GM18868 (cell line): ENCODE measurements around the gene TNFAIP3.

Experiments
- ATAC-seq: cut with Tn5 transposase; IDR thresholded peaks from one replicate; pipeline ENCODE4 v1.9.1; 2021; ENCODE audit warnings: mild to moderate bottlenecking, moderate library complexity; ENCODE audit not compliant: unreplicated experiment

TNFAIP3 gene

DNA sequence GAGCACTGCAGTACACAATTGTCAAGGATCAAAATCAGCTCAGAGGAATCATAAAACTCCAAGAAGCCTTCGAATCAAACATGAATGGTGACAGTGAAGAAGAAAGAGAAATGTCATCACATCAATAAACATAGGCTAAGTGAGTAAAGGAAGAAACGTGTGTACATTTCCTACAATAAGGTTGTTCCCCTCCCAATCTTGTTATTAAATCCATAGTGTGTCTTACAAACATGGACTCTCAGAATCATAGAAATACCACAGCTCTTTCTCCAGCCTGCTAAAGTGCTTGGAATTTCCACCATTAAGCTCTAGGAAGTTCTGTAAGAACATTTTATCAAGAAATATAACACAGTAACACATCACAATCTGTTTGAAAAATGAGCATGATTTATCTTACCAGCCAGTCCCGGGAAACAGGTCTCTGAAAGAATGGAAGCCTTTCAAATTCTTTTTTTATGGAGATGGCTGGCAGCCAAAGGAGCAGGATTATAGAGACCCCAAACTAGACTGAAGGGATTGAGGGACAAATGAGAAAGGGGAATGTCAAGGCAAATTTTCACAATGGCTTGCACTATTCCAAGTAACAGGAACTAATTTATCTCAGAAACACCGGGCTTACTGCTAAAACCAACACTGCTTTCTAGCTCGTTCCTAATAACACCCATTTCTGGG is 4.5 kb upstream of the TNFAIP3 start:
- no peak for ATAC-seq

DNA sequence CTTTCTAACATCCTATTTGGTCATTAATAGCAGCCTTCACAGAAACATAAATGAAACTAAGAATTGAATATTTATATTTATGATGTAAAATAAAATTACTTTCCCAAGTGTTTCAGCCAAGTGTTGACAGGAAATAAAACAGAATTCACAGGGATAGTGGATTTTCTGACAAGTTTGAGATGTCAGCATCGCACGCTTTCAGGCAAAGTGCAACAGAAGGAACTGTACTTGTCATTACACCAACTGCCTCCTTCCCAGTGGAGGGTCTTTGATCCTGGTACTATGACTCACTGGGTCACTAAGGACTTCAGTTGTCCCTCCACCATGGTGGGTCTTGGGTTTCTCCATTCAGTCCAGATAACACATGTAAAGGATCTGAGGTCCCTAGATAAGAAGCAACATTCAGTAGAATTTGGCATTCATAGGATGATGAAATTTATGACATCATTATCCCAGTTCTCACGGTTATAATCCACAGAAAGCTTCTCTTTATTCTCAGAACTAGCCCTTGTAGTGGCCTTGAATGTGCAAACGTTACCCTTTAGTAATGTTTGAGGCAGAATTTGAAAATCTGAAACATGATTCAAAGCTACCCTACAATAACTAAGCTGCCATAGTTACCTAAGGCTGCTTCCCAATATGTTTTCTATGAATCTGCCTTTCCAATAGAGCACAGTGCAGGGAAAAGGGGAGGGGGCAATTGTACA is 3.8 kb upstream of the TNFAIP3 start:
- ATAC-seq = no peak

DNA sequence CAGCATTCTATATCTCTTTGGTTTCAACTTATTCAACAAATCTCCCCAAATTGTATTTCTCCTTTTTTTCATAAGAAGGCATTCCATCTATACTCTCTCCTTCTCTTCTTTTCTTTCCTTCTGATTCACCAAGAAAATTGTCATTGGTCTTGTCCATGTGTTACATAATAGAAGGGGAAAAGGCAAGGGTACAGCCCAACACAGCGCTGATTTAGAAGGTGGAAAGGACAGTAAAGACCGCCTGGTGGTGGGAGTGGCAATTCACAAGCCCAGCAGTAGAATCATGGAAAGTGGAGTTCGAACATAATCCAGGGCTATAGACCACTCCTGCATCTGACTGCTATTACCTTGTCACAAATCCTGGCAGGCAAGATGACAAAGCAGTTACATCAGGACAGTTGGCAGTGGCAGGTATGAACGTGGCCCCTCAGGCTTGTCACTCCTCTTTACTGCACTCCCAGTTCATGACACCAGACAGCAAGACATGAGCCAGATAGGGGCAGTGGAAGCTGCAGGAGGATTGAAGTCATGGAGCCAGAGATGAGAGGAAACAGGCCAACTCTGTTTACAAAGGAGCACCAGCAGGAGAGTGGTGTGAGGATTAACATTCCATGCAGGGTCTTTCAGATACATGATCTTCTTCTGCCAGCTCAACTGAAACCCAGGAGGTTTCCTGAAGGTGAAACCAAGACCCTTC is 2.1 kb upstream of the TNFAIP3 start:
- ATAC-seq = no peak

DNA sequence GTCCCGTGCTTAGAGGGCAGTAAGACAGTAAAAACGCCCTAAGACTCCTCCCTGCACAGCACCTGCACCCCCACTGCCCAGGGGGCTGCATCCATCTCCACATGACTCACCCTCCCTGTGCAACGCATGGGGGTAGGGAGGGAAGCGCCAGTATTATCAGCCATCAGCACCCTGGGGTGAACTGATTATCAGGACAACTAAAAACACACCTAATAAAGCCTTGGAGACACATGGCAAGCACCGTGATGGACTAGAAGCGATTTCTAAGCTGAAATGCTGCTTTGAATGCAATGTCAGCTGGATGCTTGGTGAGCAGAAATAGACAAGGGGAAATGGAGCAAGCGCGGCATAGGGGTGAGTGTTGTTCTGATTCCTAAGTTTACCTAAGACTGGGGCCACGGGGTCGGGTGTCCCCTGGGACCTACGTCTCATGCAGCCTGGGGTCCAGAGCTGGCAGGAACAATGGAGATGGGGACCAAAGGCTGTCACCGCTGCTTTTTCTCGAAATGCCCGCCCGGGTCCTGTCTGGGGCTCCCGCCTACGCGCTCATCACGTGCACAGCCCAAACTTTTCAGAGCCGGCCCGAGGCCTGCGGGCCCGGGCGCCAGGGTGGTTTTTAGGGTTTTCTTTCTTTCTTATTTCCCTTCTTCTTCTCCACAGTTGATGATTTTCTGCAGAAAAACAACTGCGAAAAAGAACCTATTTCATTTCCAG is 702 bp upstream of the TNFAIP3 start:
- ATAC-seq = peak; percentile 34

DNA sequence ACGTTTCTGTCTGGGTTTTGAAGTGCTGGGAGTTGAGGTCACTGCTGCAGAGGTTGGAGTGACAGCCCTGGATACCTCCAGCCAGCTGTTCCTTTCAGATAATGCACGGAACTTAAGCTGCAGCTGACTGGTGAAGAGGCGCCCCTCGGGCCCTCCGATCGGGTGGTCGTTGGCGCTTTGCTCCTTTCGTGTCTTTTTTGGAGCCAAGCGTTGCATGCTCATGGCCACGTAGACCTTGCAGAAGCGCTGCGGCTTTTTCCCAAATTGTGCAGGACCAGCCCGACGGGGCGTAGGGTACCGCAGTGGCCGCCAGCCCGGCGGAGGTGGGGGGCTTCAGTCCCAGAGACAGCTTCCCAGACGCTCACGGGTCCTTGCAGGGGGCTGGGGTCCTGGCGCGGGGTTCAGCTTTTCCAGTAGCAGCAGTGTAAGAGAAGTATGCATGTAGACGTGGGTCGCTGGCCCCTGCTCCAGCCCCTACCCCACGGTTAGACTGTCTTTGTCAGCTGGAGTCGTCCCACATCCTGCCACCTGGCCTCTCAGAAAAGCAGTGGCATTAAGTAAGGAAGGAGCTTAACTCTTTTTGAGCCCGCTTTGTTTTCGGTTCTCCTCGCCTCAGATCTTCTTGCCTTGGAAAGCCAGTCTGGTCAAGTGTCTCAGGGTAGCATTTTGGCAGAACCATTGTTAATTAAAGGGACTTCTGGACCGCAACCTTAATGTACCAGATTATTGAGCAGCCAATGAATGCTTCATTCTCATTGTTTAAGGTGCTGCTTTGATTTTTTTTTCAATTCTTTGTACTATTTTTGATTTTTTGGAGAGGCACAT is 838 bp downstream of the TNFAIP3 start:
- no peak for ATAC-seq

DNA sequence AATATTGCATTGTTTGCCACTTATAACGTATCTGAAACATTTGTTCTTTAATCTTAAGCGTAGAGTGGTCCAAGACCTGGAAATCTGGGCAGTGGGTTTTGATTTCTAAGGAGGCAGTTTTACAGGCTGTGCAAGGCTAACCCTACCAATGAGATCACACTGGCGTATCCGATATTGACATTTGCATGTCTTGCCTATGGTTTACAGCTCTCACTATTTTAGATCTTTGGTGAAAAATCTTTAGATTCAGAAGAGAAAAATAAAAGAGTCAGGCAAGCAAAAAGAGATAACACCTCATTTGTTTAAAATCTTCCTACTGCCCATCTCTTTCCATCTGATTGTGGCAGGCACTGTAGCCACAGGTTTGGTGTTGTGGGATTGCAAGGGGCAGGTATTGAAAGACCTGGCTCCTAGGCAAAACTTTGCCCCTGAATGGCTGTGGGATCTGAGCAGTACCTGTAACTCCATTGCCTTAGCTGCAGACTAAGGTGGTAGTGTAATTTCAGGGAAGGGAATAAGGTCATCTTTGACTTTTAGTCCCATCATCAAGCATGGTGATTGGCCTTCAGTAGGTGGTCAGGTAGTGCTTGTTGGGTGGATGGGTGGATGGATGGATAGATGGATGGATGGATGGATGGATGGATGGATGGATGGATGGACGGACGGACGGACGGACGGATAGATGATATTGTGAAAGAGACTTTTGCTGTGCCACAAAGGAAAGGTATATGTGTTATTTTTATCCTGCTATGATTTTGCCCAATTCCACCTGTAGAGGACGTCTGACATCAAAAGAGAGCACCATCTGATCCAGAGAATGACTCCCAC is 1.9 kb downstream of the TNFAIP3 start:
- ATAC-seq = no peak

DNA sequence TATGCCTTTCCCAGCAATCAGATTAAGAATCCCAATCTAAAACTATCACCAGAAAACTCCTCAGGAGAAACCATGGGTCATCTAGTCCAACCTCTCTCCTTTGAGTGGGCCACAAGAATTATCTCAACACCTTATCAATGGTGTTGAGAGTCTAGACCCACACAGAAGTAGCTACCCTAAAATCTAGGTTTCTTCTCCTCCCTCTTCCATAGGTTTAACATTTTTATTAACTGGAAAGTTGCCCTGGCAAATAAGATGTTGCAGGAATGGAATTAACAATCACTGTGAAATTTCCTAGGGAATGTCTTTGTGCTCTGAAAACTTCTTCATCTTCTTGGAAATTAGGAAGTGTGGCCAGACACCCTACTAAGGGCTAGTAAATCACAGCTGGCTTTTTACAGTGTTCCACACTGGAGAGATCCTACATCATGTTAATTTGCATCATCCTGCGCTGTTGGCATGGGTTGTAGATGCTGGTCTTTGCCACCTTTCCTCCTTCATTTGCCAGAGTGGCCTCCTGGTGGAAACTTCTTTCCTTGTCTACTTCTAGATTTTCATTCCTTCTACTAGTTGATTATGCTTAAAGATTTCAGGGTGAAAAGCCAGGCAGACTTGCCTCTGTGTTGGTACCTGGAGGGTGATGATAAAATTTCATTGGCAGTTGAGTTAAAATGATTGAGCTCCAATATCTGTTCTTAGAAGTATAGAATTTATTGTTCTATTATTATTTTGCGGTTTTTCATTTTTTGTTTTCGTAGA is 2.7 kb downstream of the TNFAIP3 start:
- no peak for ATAC-seq

DNA sequence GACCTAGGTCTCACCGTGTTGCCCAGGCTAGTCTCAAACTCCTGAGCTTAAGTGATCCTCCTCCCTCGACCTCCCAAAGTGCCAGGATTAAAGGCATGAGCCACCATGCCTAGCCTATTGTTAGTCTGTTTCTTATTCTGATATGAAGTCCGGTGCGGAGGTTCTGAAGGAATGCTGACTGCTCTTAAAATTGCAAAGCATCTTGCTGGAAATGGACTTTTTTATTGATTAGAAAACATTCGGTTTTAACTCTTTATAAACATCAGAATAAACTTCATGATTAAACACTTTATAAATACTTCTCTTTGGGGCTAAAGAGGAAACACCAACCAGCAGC is 3.2 kb downstream of the TNFAIP3 start:
- ATAC-seq = no peak

DNA sequence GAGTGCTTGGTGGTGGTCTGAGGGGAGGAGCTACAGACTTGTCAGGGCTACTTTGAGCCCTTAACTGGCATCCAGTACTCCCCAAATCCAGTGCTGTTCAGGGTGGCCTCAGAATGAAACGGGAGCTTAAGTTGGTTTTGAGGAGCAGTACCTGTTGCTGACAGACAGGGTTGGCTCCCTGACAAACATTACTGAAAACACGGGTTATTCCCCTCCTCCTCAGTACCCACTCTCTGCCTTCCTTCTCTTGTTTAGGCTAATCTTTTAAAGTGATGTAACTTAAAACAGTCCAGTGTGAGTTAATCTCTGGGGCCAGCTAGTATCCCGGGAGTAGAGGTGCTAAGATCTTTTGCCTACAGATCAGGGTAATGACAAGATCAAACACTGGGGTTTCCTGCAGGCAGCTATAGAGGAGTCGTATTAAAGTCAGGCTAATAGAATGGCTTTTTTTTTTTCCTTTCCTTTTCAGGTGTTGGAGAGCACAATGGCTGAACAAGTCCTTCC is 3.7 kb downstream of the TNFAIP3 start:
- peak; percentile 23 for ATAC-seq

DNA sequence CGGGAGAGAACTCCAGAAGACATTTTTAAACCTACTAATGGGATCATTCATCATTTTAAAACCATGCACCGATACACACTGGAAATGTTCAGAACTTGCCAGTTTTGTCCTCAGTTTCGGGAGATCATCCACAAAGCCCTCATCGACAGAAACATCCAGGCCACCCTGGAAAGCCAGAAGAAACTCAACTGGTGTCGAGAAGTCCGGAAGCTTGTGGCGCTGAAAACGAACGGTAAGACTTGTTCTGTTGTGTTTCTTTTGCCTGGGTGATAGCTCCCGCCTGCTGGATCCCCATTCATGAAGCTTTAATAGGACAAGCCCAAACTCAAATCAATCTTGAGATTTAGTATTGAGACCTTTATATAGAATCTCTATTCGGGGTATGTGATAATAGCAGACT is 4.2 kb downstream of the TNFAIP3 start:
- ATAC-seq = no peak

DNA sequence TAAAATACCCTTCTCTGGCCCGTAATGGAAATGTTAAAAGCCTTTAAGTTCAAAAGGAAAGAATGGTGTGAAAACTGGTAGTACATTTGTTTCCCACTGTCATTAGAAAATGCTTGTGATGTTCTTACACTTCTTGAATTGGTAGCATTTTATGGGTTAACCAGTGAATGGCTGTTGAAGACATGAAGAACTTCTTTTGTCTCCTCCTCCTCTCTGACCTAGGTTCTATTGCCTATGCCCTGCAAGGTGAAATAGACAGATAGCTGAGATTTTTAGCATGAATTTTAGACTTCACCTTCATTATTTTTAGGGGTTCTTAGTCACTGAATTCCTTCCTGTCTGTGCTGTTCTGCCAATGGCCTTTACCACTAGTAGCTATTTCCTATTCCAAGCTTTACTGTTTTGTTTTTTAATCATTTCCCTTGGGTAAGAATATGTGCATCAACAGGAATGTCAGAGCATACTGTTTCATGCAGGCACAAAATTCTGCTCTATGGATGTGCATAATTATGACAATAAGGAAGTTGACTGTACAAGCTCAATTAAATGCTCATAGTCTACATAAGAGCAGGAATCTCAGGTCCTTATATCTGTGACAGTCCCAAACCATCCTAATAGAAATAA is 4.9 kb downstream of the TNFAIP3 start:
- ATAC-seq = no peak

DNA sequence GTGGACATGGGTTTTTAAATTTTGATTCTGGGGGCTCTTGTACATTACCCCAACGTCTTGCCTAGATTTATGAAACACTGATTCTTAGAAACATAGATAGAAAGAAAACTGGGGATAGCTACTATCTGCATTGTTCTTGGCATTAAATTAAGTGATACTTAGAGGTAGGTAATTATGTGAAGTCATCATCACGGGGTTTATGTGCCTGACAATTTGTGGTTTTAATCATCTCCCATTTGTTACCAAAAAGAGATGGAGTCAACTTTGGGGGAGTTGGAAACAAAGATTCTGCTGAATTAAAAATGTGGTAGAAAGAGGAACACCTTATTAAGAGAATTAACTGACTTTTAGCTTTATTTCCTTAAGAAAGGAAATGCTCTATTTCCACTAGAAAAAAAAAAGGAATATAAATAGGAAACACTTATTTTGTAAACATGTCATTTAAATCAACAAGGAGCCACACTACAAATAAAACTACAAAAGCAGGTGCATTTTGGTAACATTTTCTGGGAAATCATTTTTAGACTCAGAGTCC is 5.6 kb downstream of the TNFAIP3 start:
- ATAC-seq = no peak

DNA sequence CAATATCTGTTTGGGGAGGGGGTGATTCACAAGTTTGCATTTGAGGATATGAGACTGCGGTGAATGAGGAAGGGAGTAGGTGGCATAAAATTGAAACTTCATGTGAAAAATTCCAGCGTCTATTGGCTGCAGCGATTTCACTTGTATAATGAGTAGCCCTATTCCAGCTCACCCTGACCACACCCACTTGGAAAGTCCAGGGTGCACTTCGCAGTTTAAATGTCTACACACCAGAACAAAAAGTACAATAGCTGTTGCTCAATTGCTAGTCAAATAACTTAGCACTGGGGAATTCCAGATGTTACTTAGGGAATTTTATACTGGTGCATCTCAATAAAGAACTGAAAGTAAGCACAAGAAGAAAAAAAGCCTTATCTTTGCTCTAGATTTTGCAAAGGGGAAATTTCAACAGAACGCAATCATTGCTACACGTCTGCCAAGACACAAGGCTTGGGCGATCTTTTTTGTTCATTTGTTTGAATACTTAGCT is 6.3 kb downstream of the TNFAIP3 start:
- ATAC-seq = peak; percentile 56

DNA sequence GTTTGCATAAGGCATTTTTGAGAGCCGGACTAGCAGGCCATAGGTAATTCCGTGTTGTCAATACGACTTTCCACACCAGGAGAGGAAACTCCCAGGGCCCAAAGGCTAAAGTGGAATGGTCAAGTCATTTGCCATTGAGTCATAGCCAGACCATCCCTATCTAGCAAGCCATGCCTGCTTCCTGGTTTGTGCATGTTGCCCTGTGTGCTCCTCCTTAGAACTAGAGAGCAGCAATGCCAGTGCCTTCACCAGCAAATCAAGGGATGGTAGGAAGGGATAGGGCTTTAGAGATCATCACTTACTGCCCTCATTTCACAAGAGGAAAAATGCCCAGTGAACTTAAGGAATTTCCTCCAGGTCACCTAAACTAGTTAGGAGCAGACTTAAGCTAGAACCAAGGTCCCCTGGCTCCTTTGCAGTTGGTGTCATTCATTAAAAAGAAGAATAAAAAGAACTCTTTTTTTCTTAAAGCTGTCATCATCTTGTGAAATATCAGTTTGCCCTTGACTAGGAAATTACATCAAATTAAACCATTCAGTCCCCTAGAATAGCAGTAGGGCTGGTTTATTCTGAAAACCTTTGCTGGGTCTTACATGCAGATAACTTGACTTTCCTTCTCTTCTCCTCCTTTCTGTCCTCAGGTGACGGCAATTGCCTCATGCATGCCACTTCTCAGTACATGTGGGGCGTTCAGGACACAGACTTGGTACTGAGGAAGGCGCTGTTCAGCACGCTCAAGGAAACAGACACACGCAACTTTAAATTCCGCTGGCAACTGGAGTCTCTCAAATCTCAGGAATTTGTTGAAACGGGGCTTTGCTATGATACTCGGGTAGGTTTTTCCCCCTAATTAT is 7.4 kb downstream of the TNFAIP3 start:
- ATAC-seq = no peak

DNA sequence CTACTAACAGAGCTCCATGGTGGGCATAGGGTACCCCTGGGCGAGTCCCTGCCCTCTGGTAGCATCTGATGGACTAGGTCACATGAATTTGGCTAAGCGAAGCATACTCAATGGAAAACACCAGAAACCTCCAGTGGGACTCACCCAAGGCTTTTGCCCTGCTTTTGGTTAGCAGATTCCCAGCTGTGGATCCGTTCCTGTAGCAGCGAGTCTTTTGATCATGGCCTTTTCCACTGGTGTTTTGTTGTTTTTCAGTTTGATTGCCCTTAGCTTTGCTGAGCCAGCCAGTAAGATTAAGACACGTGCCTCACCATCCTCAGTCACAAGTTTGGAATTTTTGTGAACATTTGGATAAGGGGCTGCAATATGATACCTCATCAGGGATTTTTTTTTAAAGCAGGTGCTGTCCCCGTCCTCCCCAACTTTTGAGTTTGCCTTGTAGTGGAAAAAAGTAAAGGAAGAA is 8.0 kb downstream of the TNFAIP3 start:
- no peak for ATAC-seq

DNA sequence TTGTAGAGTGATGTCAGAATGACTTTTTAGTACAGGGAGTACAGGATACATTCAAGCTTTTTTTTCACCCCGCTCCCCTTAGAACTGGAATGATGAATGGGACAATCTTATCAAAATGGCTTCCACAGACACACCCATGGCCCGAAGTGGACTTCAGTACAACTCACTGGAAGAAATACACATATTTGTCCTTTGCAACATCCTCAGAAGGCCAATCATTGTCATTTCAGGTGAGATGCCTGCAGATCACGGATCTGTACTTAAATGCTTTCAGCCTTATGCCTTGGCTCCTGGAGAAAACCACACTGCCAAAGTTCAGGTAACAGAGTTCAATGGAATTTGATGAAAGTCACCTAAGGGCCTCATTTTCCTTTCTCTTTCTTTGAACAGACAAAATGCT is 8.5 kb downstream of the TNFAIP3 start:
- no peak for ATAC-seq

DNA sequence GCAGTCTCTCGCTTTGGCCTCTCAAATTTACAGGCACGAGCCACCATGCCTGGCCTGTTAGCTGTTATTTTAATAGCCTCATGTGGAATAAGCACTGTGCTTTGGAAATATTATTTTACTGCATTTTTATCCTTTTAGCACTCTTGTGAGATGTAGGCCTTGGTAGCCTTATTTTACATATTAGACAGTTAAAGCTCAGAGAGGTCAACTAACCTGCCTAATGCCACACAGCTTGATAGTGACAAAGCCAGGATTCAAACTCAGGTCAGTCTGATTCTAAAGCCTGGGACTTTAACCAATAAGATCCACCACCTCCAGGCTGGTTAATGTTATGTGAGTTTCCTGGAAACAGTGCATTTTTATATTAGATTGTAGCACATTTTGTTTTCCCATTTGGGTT is 9.5 kb downstream of the TNFAIP3 start:
- no peak for ATAC-seq
